ENCODE results near the gene CSGALNACT2. TPM values are rescaled to one million over a fixed set of nuclear protein-coding genes. Genes with fewer than 3 reads are reported as not detected.

Gene CSGALNACT2
- polyA plus RNA-seq, 1 of the 3 experiments (the other 2 are of a cell fraction) = 11.5 TPM

- no peak for TF ChIP-seq FOSL2 (IDR thresholded peaks at IDR 0.05; ENCODE audit: borderline replicate concordance, low read depth)
- no peak for TF ChIP-seq CHD2 (IDR thresholded peaks at IDR 0.05; ENCODE audit: low read length, partially characterized antibody)
Measured at GRCh38 chr10:43131906-43132305, 6.3 kb upstream of the CSGALNACT2 start (continued).

- POLR2A ChIA-PET = interaction anchor here (1.0 kb wide), 1 partner anchor 12 kb away, joined by 3 read pairs; no protein-coding TSS in a partner anchor
- Histone ChIP-seq H3K4me1 (ENCODE audit: control insufficient read depth in 1 of 2, insufficient read depth in 2 of 2, low read depth in 1 of 2, low read length in 1 of 2) (peaks cover 12 to 32% of the 10 kb centered on the region in 2 experiments), H3K36me3 (replicated peaks in 1 of 2; ENCODE audit: control insufficient read depth in 1 of 2, insufficient read depth in 2 of 2, low read length in 1 of 2) (peaks cover 5 to 12% of the 10 kb centered on the region in 2 experiments)
Measured at GRCh38 chr10:43132867-43133787, 5.1 kb upstream of the CSGALNACT2 start.

More at GRCh38 chr10:43132867-43133787, 5.1 kb upstream of the CSGALNACT2 start:
- 73% methylated on average over 3 of the region's 3 CpGs for WGBS (ENCODE audit: low lambda C conversion rate)
- H3K9me2 ChIP-seq = no peaks in the 10 kb centered on the region
- peak overlapping the region in 1 of 2 experiments; percentile 50; a peak in 2 of 4 replicates for H3K27ac ChIP-seq (ENCODE audit: low read depth in 2 of 2, low read length in 1 of 2)
- no peaks in the 10 kb centered on the region for H3K9me3 ChIP-seq
- no peak overlapping the region for H2AFZ ChIP-seq (ENCODE audit: low read depth)
- TF ChIP-seq RAD21 (IDR thresholded peaks at IDR 0.05; ENCODE audit: low read length) = no peak
- no peak for TF ChIP-seq NRF1 (IDR thresholded peaks at IDR 0.05; ENCODE audit: low read depth, low read length)
- TF ChIP-seq CHD2 (IDR thresholded peaks at IDR 0.05; ENCODE audit: low read length, partially characterized antibody) = no peak
- TF ChIP-seq SMC3 (IDR thresholded peaks at IDR 0.05; ENCODE audit: low read depth, low read length) = no peak
- TF ChIP-seq MXI1 (IDR thresholded peaks at IDR 0.05; ENCODE audit: low read depth, low read length) = no peak
- TF ChIP-seq RCOR1 (IDR thresholded peaks at IDR 0.05; ENCODE audit: low read length) = no peak
- TF ChIP-seq JUND (IDR thresholded peaks at IDR 0.05) = no peak
- TF ChIP-seq PBX3 (IDR thresholded peaks at IDR 0.05) = no peak
- no peak for TF ChIP-seq MAX (IDR thresholded peaks at IDR 0.05; ENCODE audit: low read depth)
- TF ChIP-seq NFIC (IDR thresholded peaks at IDR 0.05; ENCODE audit: borderline replicate concordance) = no peak
- no peak for TF ChIP-seq REST (IDR thresholded peaks at IDR 0.05; ENCODE audit: low read depth, low read length)
- no peak for TF ChIP-seq USF2 (IDR thresholded peaks at IDR 0.05; ENCODE audit: borderline replicate concordance, low read depth, low read length)
- TF ChIP-seq POLR2AphosphoS5 (IDR thresholded peaks at IDR 0.05; ENCODE audit: low read depth, low read length) = no peak
- no peak for TF ChIP-seq FOXM1 (IDR thresholded peaks at IDR 0.05; ENCODE audit: low read depth)
- H3K9ac ChIP-seq = no peak overlapping the region
- no peak for DNase-seq
- no peaks in the 10 kb centered on the region for H3F3A ChIP-seq (replicated peaks; ENCODE audit: insufficient read depth)
- no peak overlapping the region for H3K4me2 ChIP-seq
- H3K27me3 ChIP-seq (ENCODE audit: insufficient read depth) = no peaks in the 10 kb centered on the region
- CTCF ChIA-PET = interaction anchor here (0.6 to 1.8 kb wide), 4 partner anchors 13 to 267 kb away, joined by 3 to 5 read pairs (median 3); no protein-coding TSS in a partner anchor
- no peak overlapping the region for H3K4me3 ChIP-seq (ENCODE audit: low read depth in 2 of 2, low read length in 1 of 2)
- H3K79me2 ChIP-seq (ENCODE audit: insufficient read depth) = peaks cover 18% of the 10 kb centered on the region; the same call in 1 of the 2 replicates
- no peaks in the 10 kb centered on the region for H4K20me1 ChIP-seq (ENCODE audit: insufficient read depth)

Data from SK-N-SH (cell line).